ENCODE measurements around the gene RPA1. TPM values are rescaled to one million over a fixed set of nuclear protein-coding genes. Genes with fewer than 3 reads are reported as not detected.

Gene RPA1
- total RNA-seq, 1 donor from 2014 or later, result 56.6 TPM

- Mint-ChIP-seq H3K36me3 (ENCODE audit: low read depth) (no peaks in the 10 kb centered on the region), H3K4me1 (ENCODE audit: low read depth) (no peaks in the 10 kb centered on the region), H3K4me3 (ENCODE audit: unreplicated experiment) (no peak overlapping the region), H3K27me3 (ENCODE audit: low read depth) (peaks cover 22% of the 10 kb centered on the region), H3K27ac (ENCODE audit: unreplicated experiment) (no peak overlapping the region), H3K9me3 (ENCODE audit: low read depth) (no peaks in the 10 kb centered on the region)
- no peak for TF ChIP-seq CTCF (IDR thresholded peaks at IDR 0.05)
- no peak for DNase-seq (ENCODE audit: low spot score)
Observed at GRCh38 chr17:1930337-1930645, 100.5 kb downstream of the RPA1 start.

GRCh38 chr17:1931844-1932579, 102.2 kb downstream of the RPA1 start:
- Mint-ChIP-seq H3K36me3 (ENCODE audit: low read depth) (no peaks in the 10 kb centered on the region), H3K9me3 (ENCODE audit: low read depth) (no peaks in the 10 kb centered on the region), H3K27ac (ENCODE audit: unreplicated experiment) (no peak overlapping the region), H3K4me3 (ENCODE audit: unreplicated experiment) (no peak overlapping the region), H3K4me1 (ENCODE audit: low read depth) (no peaks in the 10 kb centered on the region), H3K27me3 (ENCODE audit: low read depth) (peaks cover 22% of the 10 kb centered on the region)
- DNase-seq (ENCODE audit: low spot score), result no peak
- TF ChIP-seq CTCF (IDR thresholded peaks at IDR 0.05), result no peak

GRCh38 chr17:1933875-1934715, 104.3 kb downstream of the RPA1 start:
- H3K27me3 Mint-ChIP-seq (ENCODE audit: low read depth), result peaks cover 22% of the 10 kb centered on the region
- H3K36me3 Mint-ChIP-seq (ENCODE audit: low read depth), result no peaks in the 10 kb centered on the region

GRCh38 chr17:1934901-1935300, 105.1 kb downstream of the RPA1 start:
- H3K9me3 Mint-ChIP-seq (ENCODE audit: low read depth), result no peaks in the 10 kb centered on the region
- H3K27ac Mint-ChIP-seq (ENCODE audit: unreplicated experiment), result no peak overlapping the region
- no peak for TF ChIP-seq CTCF (IDR thresholded peaks at IDR 0.05)
- peaks cover 18% of the 10 kb centered on the region for H3K27me3 Mint-ChIP-seq (ENCODE audit: low read depth)
- H3K36me3 Mint-ChIP-seq (ENCODE audit: low read depth), result no peaks in the 10 kb centered on the region
- no peaks in the 10 kb centered on the region for H3K4me1 Mint-ChIP-seq (ENCODE audit: low read depth)
- no peak for DNase-seq (ENCODE audit: low spot score)
- H3K4me3 Mint-ChIP-seq (ENCODE audit: unreplicated experiment), result no peak overlapping the region

More at GRCh38 chr17:1933875-1934715, 104.3 kb downstream of the RPA1 start:
- no peak overlapping the region for H3K27ac Mint-ChIP-seq (ENCODE audit: unreplicated experiment)
- H3K4me1 Mint-ChIP-seq (ENCODE audit: low read depth), result no peaks in the 10 kb centered on the region
- TF ChIP-seq CTCF (IDR thresholded peaks at IDR 0.05), result no peak
- H3K9me3 Mint-ChIP-seq (ENCODE audit: low read depth), result no peaks in the 10 kb centered on the region
- DNase-seq (ENCODE audit: low spot score), result no peak
- H3K4me3 Mint-ChIP-seq (ENCODE audit: unreplicated experiment), result no peak overlapping the region

- no peak overlapping the region for H3K27ac Mint-ChIP-seq (ENCODE audit: unreplicated experiment)
- H3K4me3 Mint-ChIP-seq (ENCODE audit: unreplicated experiment), result no peak overlapping the region
- no peak for TF ChIP-seq CTCF (IDR thresholded peaks at IDR 0.05)
- H3K36me3 Mint-ChIP-seq (ENCODE audit: low read depth), result no peaks in the 10 kb centered on the region
- H3K27me3 Mint-ChIP-seq (ENCODE audit: low read depth), result peaks cover 9% of the 10 kb centered on the region
- no peaks in the 10 kb centered on the region for H3K4me1 Mint-ChIP-seq (ENCODE audit: low read depth)
- H3K9me3 Mint-ChIP-seq (ENCODE audit: low read depth), result no peaks in the 10 kb centered on the region
- DNase-seq (ENCODE audit: low spot score), result no peak
Observed at GRCh38 chr17:1936766-1937165, 107.0 kb downstream of the RPA1 start.
